SU-DHL-6 (cell line): ENCODE measurements around the gene N4BP2.

Experiments
- H2AFZ ChIP-seq: fragments of 200-600 bp; sonication (generic); 2 replicates; pipeline ENCODE4 v1.6.1; 2014; ENCODE audit warnings: low read depth, mild to moderate bottlenecking, moderate library complexity, mixed read lengths, antibody characterized with exemption, low read length; ENCODE audit not compliant: severe bottlenecking
- H3F3A ChIP-seq: fragments of 200-600 bp; shearing (Covaris generic); 2 replicates; pipeline ENCODE4 v1.6.0; 2016; ENCODE audit warnings: antibody characterized with exemption, mild to moderate bottlenecking; ENCODE audit not compliant: insufficient read depth
- H3K27ac ChIP-seq: fragments of 200-600 bp; sonication (generic); 2 replicates; pipeline ENCODE4 v1.5.1; 2016; ENCODE audit warnings: low read depth, mild to moderate bottlenecking, low read length, moderate library complexity, mixed read lengths
- H3K27me3 ChIP-seq: fragments of 200-600 bp; sonication (generic), shearing (Covaris generic); 2 replicates; pipeline ENCODE4 v1.6.0; 2014; ENCODE audit warnings: mild to moderate bottlenecking, low read length
- H3K36me3 ChIP-seq: fragments of 200-600 bp; sonication (generic); 2 replicates; pipeline ENCODE4 v1.6.1; 2014; ENCODE audit warnings: mild to moderate bottlenecking, low read length, mixed read lengths
- H3K4me2 ChIP-seq: fragments of 300-600, 200-600 bp; shearing (Covaris generic), sonication (generic); 2 replicates; pipeline ENCODE4 v1.6.0; 2014; ENCODE audit warnings: low read length, low read depth, mild to moderate bottlenecking; ENCODE audit not compliant: poor library complexity, severe bottlenecking
- H3K4me3 ChIP-seq: fragments of 200-600 bp; sonication (generic); 2 replicates; pipeline ENCODE4 v1.5.1; 2014; ENCODE audit warnings: antibody characterized with exemption, low read length, mild to moderate bottlenecking, mixed read lengths; ENCODE audit not compliant: insufficient read depth, poor library complexity, severe bottlenecking
- H3K79me2 ChIP-seq: fragments of 200-600 bp; sonication (generic); 2 replicates; pipeline ENCODE4 v1.6.1; 2014; ENCODE audit warnings: mild to moderate bottlenecking, low read length, moderate library complexity; ENCODE audit not compliant: insufficient read depth
- H3K9ac ChIP-seq: fragments of 200-600 bp; sonication (generic); 2 replicates; pipeline ENCODE4 v1.7.0; 2014; ENCODE audit warnings: mild to moderate bottlenecking, low read length
- H3K9me2 ChIP-seq: fragments of 200-600 bp; sonication (generic); replicated peaks from 2 replicates; pipeline ENCODE4 v1.6.1; 2014; ENCODE audit warnings: low read length; ENCODE audit not compliant: insufficient read depth
- H3K9me3 ChIP-seq: fragments of 200-600 bp; sonication (generic); 2 replicates; pipeline ENCODE4 v1.6.1; 2014; ENCODE audit warnings: low read length, mixed read lengths; ENCODE audit not compliant: insufficient read depth
- H4K20me1 ChIP-seq: fragments of 200-600 bp; sonication (generic); 2 replicates; pipeline ENCODE4 v1.6.1; 2014; ENCODE audit warnings: low read depth, mild to moderate bottlenecking, antibody characterized with exemption, low read length, moderate library complexity, mixed read lengths
- CTCF ChIP-seq: fragments of 200-600 bp; sonication (generic); IDR thresholded peaks from one replicate; pipeline ENCODE4 v1.5.1; 2017; ENCODE audit warnings: antibody characterized with exemption, mild to moderate bottlenecking, low read length, moderate library complexity; ENCODE audit not compliant: insufficient read depth, poor library complexity, severe bottlenecking
- EZH2phosphoT487 ChIP-seq: fragments of 200-600 bp; sonication (generic), shearing (Covaris generic); conservative IDR thresholded peaks from 2 replicates; pipeline ENCODE4 v1.6.1; 2018; ENCODE audit warnings: mild to moderate bottlenecking, antibody characterized with exemption, low read length, moderate library complexity, mixed read lengths

The N4BP2 gene

GRCh38 chr4:40190019-40190418 is 133.4 kb downstream of the N4BP2 start:
- peak overlapping the region; percentile 88 for H3K9ac ChIP-seq
- H4K20me1 ChIP-seq = no peaks in the 10 kb centered on the region
- TF ChIP-seq EZH2phosphoT487 (no peak), CTCF (no peak)
- H3K4me3 ChIP-seq = peak overlapping the region; percentile 95
- no peaks in the 10 kb centered on the region for H3K9me3 ChIP-seq
- peaks cover 59% of the 10 kb centered on the region for H3K79me2 ChIP-seq
- no peaks in the 10 kb centered on the region for H3K9me2 ChIP-seq
- peak overlapping the region; percentile 98 for H3K4me2 ChIP-seq
- H3K27me3 ChIP-seq = no peaks in the 10 kb centered on the region
- peak overlapping the region; percentile 25 for H2AFZ ChIP-seq
- peak overlapping the region; percentile 99 for H3K27ac ChIP-seq
- H3F3A ChIP-seq = peaks cover 92% of the 10 kb centered on the region
- H3K36me3 ChIP-seq = no peaks in the 10 kb centered on the region

DNA sequence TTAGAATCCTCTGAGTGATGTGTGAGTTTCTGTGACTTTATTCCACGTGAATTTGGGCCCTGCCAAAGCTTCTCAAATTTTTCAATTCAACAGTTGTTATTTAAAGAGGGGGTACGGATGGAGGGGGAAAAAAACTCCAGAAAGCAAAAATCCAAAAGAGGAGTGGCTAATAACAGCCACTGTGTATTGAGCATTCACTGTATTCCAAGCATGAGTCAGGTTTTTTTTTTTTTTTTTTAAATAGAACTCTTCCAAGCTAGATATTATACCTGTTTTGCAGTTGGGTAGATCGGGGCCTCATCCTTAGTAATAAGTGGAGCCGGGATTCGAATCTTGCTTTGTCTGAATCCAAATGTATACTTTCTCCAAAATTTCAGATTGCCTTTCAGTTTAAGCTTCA is 133.8 kb downstream of the N4BP2 start:
- no peaks in the 10 kb centered on the region for H3K9me3 ChIP-seq
- H3K27me3 ChIP-seq = no peaks in the 10 kb centered on the region
- H2AFZ ChIP-seq = no peak overlapping the region
- H3K4me2 ChIP-seq = peak overlapping the region; percentile 98
- no peaks in the 10 kb centered on the region for H3K9me2 ChIP-seq
- H3F3A ChIP-seq = peaks cover 92% of the 10 kb centered on the region
- H3K36me3 ChIP-seq = no peaks in the 10 kb centered on the region
- peak overlapping the region; percentile 95 for H3K4me3 ChIP-seq
- H3K27ac ChIP-seq = peak overlapping the region; percentile 99
- H3K9ac ChIP-seq = peak overlapping the region; percentile 88
- H4K20me1 ChIP-seq = no peaks in the 10 kb centered on the region
- no peak for TF ChIP-seq CTCF
- TF ChIP-seq EZH2phosphoT487 = no peak
- peaks cover 62% of the 10 kb centered on the region for H3K79me2 ChIP-seq

- TF ChIP-seq CTCF (no peak), EZH2phosphoT487 (no peak)
- H3K9ac ChIP-seq = peak overlapping the region; percentile 88
- H3K4me2 ChIP-seq = peak overlapping the region; percentile 98
- H3K4me3 ChIP-seq = peak overlapping the region; percentile 95
- peak overlapping the region; percentile 17 for H2AFZ ChIP-seq
- H3F3A ChIP-seq = peaks cover 92% of the 10 kb centered on the region
- no peaks in the 10 kb centered on the region for H4K20me1 ChIP-seq
- no peaks in the 10 kb centered on the region for H3K9me3 ChIP-seq
- peak overlapping the region; percentile 99 for H3K27ac ChIP-seq
- no peaks in the 10 kb centered on the region for H3K27me3 ChIP-seq
- no peaks in the 10 kb centered on the region for H3K36me3 ChIP-seq
- H3K79me2 ChIP-seq = peaks cover 68% of the 10 kb centered on the region
- no peaks in the 10 kb centered on the region for H3K9me2 ChIP-seq
Measured at GRCh38 chr4:40190880-40191815, 134.5 kb downstream of the N4BP2 start.
